Right cardiac atrium (tissue), 5 donors: ENCODE data around the gene MLLT10. TPM values are rescaled to one million over a fixed set of nuclear protein-coding genes. Genes with fewer than 3 reads are reported as not detected.

ENCODE experiments used
- ATAC-seq, 2 donors: fragments of 200-7000 bp; cut with Tn5 transposase; one replicate each; pipeline versions ENCODE4 v1.8.0 to v1.9.1; 2020; ENCODE audit warnings: moderate library complexity in 2 of 2, mild to moderate bottlenecking in 1 of 2
- DNase-seq, 3 donors: peaks; one replicate each; pipeline ENCODE4 v3.0.0-alpha.2; 2020
- H3K27ac ChIP-seq: one replicate; pipeline ENCODE4 v1.5.1; 2013; ENCODE audit warnings: mild to moderate bottlenecking, low read length, control low read depth, moderate library complexity
- H3K27me3 ChIP-seq: one replicate; pipeline ENCODE4 v1.6.1; 2013; ENCODE audit not compliant: control insufficient read depth, insufficient read depth
- H3K4me1 ChIP-seq: one replicate; pipeline ENCODE4 v1.6.1; 2013; ENCODE audit warnings: low read length; ENCODE audit not compliant: control insufficient read depth, insufficient read depth
- H3K4me3 ChIP-seq: one replicate; pipeline ENCODE4 v1.5.1; 2013; ENCODE audit warnings: low read length, control low read depth
- H3K9me3 ChIP-seq: one replicate; pipeline ENCODE4 v1.6.1; 2013; ENCODE audit warnings: low read length; ENCODE audit not compliant: control insufficient read depth
- WGBS: extraction: QIAGEN DNeasy Blood & Tissue Kit; methylation state at CpG from one replicate; pipeline ENCODE4 v1.1.7; 2013; 5-methylcytosine and 5-hydroxymethylcytosine counted together
- intact Hi-C, 4 donors: fragments of 100-400 bp; cut with DNase I; formaldehyde crosslinking; loops; one replicate each; pipeline versions ENCODE4 v1.11.0 to v1.14.0; 2022 to 2023
- microRNA-seq, 2 donors: library from miRNA; unstranded; fragments of <30 nt; microRNA quantifications; one replicate each; pipeline ENCODE4 v1.2.0, GENCODE V29; 2020 to 2021
- polyA plus RNA-seq: library from polyadenylated mRNA; stranded (reverse); fragments of 200-250 nt; gene quantifications from one replicate; pipeline ENCODE4 v1.2.3, GENCODE V29; 2013
- total RNA-seq, 4 donors: library from RNA; stranded (reverse); fragmentation: NEBNext Ultra II Directional; extraction: Animal tissue kit (Norgen Biotek cat#: 25700); gene quantifications; one replicate each; pipeline ENCODE4 v1.2.1, GENCODE V29; 2021
- donor health status: healthy with polysubstance abuse.
- donor health status: DM: no; HTN: yes; CAD: no.
- donor health status: DM: no; HTN: no; CAD: no.
- donor health status: DM: no; HTN: yes; CAD: no; lungs with severe emphysema.
- donor health status: DM: yes; HTN: yes; CAD: no.

MLLT10 gene
- total and polyA plus RNA-seq, 5 donors: 14.1 to 36.1 (median 28.5) TPM

DNA sequence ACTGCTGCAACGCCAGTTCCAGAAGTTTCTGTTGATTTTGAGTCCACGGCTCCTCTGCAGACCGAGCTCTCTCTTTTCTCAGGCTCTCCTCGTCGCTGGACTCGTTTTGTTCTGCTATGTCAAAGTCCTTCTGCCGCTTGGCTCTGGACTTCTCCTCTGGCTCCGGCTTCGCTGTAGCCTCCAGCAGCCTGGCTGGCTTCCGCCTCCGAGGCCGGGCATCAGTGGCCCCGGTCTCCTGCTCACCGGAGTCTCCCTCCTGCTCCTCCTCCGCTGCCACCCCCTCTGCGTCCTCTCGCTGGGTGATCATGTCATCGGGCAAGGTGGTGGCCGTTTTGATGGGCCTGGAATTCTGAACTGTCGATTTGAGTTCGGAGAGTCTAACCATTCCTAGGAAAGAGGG, 225.2 kb downstream of the MLLT10 start:
- peak in 1 of 3 donors; percentile 25 for DNase-seq
- Histone ChIP-seq H3K27me3 (no peaks in the 10 kb centered on the region), H3K4me3 (no peak overlapping the region), H3K9me3 (no peaks in the 10 kb centered on the region), H3K4me1 (no peaks in the 10 kb centered on the region), H3K27ac (no peak overlapping the region)
- 96% methylated on average over 21 of the region's 21 CpGs for WGBS
- intact Hi-C loops: no loop called here
- no peak for ATAC-seq

DNA sequence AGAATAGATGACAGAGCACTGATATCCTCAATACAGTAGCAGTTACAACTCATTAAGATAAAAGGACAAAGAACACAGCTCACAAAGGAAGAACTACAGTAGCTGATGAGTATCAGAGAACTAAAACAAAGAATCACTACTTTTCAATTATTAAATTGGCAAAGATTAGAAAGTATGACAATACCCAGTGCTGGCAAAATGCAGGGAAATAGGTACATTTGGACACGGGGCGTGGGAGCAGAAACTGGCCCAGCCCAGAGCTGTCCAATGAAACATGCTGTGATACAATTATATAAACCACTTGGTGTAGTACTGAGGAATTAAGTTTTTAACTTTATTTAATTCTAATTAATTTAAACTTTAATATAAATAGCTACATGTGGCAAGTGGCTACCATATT, 226.3 kb downstream of the MLLT10 start:
- Histone ChIP-seq H3K4me1 (no peaks in the 10 kb centered on the region), H3K27me3 (no peaks in the 10 kb centered on the region), H3K27ac (no peak overlapping the region), H3K9me3 (no peaks in the 10 kb centered on the region), H3K4me3 (no peak overlapping the region)
- DNase-seq (no peak), ATAC-seq (no peak)
- 98% methylated on average over 2 of the region's 2 CpGs for WGBS
- intact Hi-C loops: no loop called here

DNA sequence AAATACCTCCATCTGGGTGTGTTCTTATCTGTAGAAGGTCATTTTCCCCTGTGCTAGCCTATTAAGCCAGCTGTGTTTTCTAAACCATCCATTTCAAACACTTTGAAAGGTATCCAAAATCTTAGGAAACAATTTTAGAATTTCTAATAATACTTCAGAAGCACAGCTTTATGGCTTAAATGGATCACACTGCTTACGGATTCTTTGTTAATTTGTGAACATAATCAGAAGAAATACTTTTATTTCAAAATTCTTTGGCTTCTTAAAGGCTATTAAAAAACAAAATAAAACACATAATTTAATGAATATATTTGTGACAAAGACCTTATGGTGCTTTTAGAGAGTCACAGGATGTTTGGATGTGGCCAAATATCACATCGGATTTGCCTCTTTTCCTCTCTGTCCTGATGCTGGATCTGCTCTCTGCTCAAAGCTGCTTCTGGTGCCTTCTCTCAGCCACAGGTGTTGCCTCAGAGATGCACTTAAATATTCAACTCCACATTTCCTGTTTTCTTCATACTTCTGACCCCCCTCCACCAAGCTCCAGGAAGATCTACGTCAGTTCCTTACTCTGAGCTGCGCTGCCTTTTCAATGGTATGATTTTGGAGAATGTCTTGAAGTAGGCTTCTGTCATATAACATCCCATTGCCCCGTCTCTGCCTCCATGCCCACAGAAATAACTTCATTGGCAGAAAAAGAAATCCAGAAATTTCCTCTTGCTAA, 230.6 kb downstream of the MLLT10 start:
- no peak overlapping the region for H3K27ac ChIP-seq
- no peaks in the 10 kb centered on the region for H3K9me3 ChIP-seq
- H3K4me1 ChIP-seq: no peaks in the 10 kb centered on the region
- ATAC-seq: no peak
- no peak overlapping the region for H3K4me3 ChIP-seq
- no peak for DNase-seq
- WGBS: 82% methylated on average over 5 of the region's 5 CpGs
- intact Hi-C loops: no loop called here
- no peaks in the 10 kb centered on the region for H3K27me3 ChIP-seq

DNA sequence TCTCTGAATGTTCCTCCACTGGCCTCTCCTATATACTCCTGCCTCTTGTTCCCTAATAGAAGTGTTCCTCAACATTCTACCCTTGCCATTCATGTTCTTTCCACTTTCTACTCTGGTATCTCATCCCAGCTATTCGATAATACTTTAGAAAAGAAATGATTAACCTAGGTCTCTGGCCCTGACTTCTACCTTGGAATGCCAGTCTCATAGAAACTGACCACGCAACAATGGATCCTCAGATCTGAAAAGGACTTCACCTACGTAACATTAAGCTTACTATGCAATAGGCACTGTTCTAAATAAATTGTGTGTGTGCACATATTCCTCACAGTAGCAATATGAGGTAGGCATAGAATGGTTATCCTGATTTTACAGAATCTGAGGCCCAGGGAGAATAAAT, 235.0 kb downstream of the MLLT10 start:
- ATAC-seq: no peak
- intact Hi-C loops: no loop called here
- Histone ChIP-seq H3K9me3 (no peaks in the 10 kb centered on the region), H3K4me3 (no peak overlapping the region), H3K27ac (no peak overlapping the region), H3K27me3 (no peaks in the 10 kb centered on the region), H3K4me1 (no peaks in the 10 kb centered on the region)
- WGBS: 99% methylated on average over 3 of the region's 3 CpGs
- DNase-seq: no peak

DNA sequence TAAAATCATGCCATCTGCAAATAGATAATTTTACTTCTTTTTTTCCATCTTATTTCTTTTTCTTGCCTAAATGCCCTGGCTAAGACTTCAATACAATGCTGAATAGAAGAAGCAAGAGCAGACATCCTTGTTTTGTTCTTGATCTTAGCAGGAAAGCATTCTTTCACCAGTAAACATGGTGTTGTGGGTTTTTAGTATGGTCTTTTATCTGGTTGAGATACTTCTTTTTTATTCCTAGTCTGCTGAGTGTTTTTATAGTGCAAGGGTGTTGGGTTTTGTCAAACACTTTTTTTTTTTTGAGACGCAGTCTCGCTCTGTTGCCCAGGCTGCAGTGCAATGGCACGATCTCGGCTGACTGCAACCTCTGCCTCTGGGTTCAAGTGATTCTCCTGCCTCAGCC, 237.2 kb downstream of the MLLT10 start:
- Histone ChIP-seq H3K27me3 (no peaks in the 10 kb centered on the region), H3K9me3 (no peaks in the 10 kb centered on the region), H3K4me3 (no peak overlapping the region), H3K27ac (no peak overlapping the region), H3K4me1 (no peaks in the 10 kb centered on the region)
- WGBS: 99% methylated on average over 4 of the region's 4 CpGs
- intact Hi-C loops: no loop called here
- no peak for ATAC-seq
- no peak for DNase-seq

DNA sequence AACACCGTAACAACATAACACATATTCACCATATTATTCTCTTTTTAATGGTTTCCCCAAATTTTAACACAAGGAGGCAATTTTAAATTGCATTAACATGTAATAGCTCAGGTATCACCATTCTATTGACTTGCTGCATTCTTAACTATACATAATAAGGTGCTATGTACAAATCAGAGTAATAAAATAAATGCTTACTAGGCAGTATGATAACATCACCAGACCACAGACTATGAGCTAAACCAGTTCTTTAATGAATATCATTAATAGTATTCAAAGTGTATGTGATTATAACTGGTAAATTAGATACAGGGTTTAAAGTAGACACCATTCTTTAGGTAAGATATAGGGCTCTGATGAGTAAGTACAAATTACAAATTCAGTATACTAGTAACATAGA, 242.9 kb downstream of the MLLT10 start:
- no peaks in the 10 kb centered on the region for H3K9me3 ChIP-seq
- DNase-seq (no peak), ATAC-seq (no peak)
- intact Hi-C loops: no loop called here
- H3K4me1 ChIP-seq: no peaks in the 10 kb centered on the region
- 99% methylated on average over 1 of the region's 1 CpG for WGBS
- H3K27ac ChIP-seq: no peak overlapping the region
- H3K27me3 ChIP-seq: no peaks in the 10 kb centered on the region
- no peak overlapping the region for H3K4me3 ChIP-seq

DNA sequence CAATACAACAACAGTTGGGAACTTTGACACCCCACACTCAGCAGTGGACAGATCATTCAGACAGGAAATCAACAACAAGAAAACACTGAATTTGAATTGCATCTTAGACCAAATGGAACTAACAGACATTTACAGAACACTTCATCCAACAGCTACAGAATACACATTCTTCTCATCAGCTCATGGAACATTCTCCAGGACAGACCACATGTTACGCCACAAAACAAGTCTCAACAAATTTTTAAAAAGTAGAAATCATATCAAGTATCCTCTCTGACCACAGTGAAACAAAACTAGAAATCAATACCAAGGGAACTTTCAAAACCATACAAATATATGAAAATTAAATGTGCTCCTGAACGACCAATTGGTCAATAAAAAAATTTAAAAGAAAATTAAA, 257.2 kb downstream of the MLLT10 start:
- Histone ChIP-seq H3K9me3 (no peaks in the 10 kb centered on the region), H3K27ac (no peak overlapping the region), H3K27me3 (no peaks in the 10 kb centered on the region), H3K4me3 (no peak overlapping the region), H3K4me1 (no peaks in the 10 kb centered on the region)
- 98% methylated on average over 2 of the region's 2 CpGs for WGBS
- ATAC-seq: no peak
- DNase-seq: no peak
- intact Hi-C loops: no loop called here

Small RNA genes within 50 kb of the gene (microRNA-seq; reads per million reads assigned to microRNA genes)
- gene MIR1915: 0 reads per million in 2 donors

Other genes with a start within 250 kb of the MLLT10 start
- gene SKIDA1, start 8.6 kb upstream of the MLLT10 start, total RNA-seq: 1 to 10 TPM; 2.1 to 6.3 (median 4.6) TPM
- 0.88 TPM for gene SKIDA1, start 8.6 kb upstream of the MLLT10 start, polyA plus RNA-seq